Astrocyte of the cerebellum (primary cell): Measurements from ENCODE around the gene THSD4.

ENCODE experiments used
- DNase-seq: peaks from one replicate; pipeline ENCODE4 v3.0.0-alpha.2; 2011; ENCODE audit warnings: low read depth
- H3K4me3 ChIP-seq: 2 replicates; pipeline ENCODE4 v1.5.1; 2011; ENCODE audit warnings: mild to moderate bottlenecking, low read depth, low read length, moderate library complexity
- in situ Hi-C: cut with HindIII; loops from 2 replicates; pipeline ENCODE4 v1.10.0; 2017; ENCODE audit warnings: low sequenced_read_pairs
- TF ChIP-seq, protein P1 (sequence below): IDR thresholded peaks from 2 replicates; pipeline ENCODE4 v1.5.1; 2012; ENCODE audit warnings: low read length, low read depth, moderate library complexity, mild to moderate bottlenecking; ENCODE audit errors: missing control alignments

Gene THSD4

DNA sequence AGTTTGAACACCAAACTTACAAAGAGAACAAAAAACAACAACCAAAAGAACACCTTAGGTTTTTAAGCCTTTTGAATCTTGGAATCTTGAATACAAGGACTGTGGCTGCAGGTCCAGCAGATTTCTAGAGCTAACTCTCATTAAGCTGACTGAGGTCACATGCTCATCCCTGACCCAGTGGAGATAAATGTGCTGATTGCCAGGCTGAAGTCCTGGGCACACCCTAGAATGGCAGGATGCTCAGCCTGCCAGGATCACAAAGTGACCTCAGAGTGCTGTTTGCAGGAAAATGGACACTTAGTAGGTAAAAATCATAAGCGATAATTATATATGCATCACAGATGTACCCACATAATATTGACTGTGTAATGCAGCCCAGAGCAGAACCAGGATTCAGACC is 449.7 kb downstream of the THSD4 start:
- in situ Hi-C loops: no loop called here
- H3K4me3 ChIP-seq: no peak overlapping the region
- TF ChIP-seq, protein P1, sequence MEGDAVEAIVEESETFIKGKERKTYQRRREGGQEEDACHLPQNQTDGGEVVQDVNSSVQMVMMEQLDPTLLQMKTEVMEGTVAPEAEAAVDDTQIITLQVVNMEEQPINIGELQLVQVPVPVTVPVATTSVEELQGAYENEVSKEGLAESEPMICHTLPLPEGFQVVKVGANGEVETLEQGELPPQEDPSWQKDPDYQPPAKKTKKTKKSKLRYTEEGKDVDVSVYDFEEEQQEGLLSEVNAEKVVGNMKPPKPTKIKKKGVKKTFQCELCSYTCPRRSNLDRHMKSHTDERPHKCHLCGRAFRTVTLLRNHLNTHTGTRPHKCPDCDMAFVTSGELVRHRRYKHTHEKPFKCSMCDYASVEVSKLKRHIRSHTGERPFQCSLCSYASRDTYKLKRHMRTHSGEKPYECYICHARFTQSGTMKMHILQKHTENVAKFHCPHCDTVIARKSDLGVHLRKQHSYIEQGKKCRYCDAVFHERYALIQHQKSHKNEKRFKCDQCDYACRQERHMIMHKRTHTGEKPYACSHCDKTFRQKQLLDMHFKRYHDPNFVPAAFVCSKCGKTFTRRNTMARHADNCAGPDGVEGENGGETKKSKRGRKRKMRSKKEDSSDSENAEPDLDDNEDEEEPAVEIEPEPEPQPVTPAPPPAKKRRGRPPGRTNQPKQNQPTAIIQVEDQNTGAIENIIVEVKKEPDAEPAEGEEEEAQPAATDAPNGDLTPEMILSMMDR: no peak
- no peak for DNase-seq

GRCh38 chr15:71565631-71566160 is 450.4 kb downstream of the THSD4 start:
- in situ Hi-C loops: no loop called here
- DNase-seq: no peak
- no peak overlapping the region for H3K4me3 ChIP-seq
- TF ChIP-seq, protein P1: no peak

- H3K4me3 ChIP-seq: no peak overlapping the region
- in situ Hi-C loops: no loop called here
- DNase-seq: no peak
- TF ChIP-seq, protein P1: no peak
These were observed 451.0 kb downstream of the THSD4 start for GRCh38 chr15:71566226-71566625.

- DNase-seq: no peak
- H3K4me3 ChIP-seq: no peak overlapping the region
- TF ChIP-seq, protein P1: no peak
- in situ Hi-C loops: no loop called here
These were observed 451.9 kb downstream of the THSD4 start for GRCh38 chr15:71567173-71567572.

DNA sequence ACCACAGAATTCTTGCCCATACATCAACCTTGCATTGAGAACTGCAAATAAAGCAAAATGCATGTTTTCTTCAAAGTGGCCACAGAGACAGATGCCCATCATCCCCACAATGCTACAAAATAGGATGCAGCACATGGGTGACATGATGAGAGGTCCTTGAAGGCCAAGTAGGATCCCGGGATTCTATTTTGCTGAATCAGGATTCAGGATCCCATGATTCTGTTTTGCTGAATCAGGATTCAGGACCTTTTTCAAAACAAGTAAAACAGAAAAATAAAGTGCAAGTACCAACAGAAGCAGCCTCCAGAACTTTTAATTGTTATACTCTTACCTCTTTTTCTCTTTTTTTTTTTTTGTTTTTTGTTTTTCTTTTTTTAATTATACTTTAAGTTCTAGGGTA is 453.0 kb downstream of the THSD4 start:
- in situ Hi-C loops: no loop called here
- TF ChIP-seq, protein P1: no peak
- no peak for DNase-seq

GRCh38 chr15:71570736-71571135 is 455.5 kb downstream of the THSD4 start:
- TF ChIP-seq, protein P1: no peak
- no peak for DNase-seq
- H3K4me3 ChIP-seq: no peak overlapping the region
- in situ Hi-C loops: no loop called here

More for the DNA sequence above, 453.0 kb downstream of the THSD4 start:
- H3K4me3 ChIP-seq: no peak overlapping the region
